Neural progenitor cell (in vitro differentiated cells): ENCODE results near the gene RCAN3. TPM values are rescaled to one million over a fixed set of nuclear protein-coding genes. Genes with fewer than 3 reads are reported as not detected.
"Not testable (repeated sequence)": the region's sequence is repeated elsewhere in the genome, so short reads cannot be mapped to it uniquely, and the experiment has no call there.

Source experiments
- DNase-seq: peaks from one replicate; pipeline ENCODE4 v3.0.0-alpha.2; 2016; ENCODE audit warnings: low spot score
- H2AFZ ChIP-seq: fragments of 200-600 bp; sonication (generic); replicated peaks from 2 replicates; pipeline ENCODE4 v1.6.1; 2016; ENCODE audit warnings: antibody characterized with exemption
- H3F3A ChIP-seq: fragments of 200-600 bp; sonication (generic); 2 replicates; pipeline ENCODE4 v1.6.1; 2016; ENCODE audit warnings: antibody characterized with exemption, low read depth
- H3K27ac ChIP-seq: fragments of 200-600 bp; sonication (generic); 2 replicates; pipeline ENCODE4 v1.5.1; 2016; ENCODE audit warnings: mild to moderate bottlenecking
- H3K27me3 ChIP-seq: fragments of 200-600 bp; sonication (generic); 2 replicates; pipeline ENCODE4 v1.6.1; 2016; ENCODE audit warnings: mild to moderate bottlenecking, moderate library complexity
- H3K36me3 ChIP-seq: fragments of 200-600 bp; sonication (generic); 2 replicates; pipeline ENCODE4 v1.5.1; 2016
- H3K4me1 ChIP-seq: fragments of 200-600 bp; sonication (generic); 2 replicates; pipeline ENCODE4 v1.6.1; 2016; ENCODE audit warnings: mixed run types
- H3K4me2 ChIP-seq: fragments of 200-600 bp; sonication (generic); 2 replicates; pipeline ENCODE4 v1.6.1; 2016
- H3K4me3 ChIP-seq: fragments of 200-600 bp; sonication (generic); 2 replicates; pipeline ENCODE4 v1.5.1; 2016
- H3K79me2 ChIP-seq: fragments of 200-600 bp; sonication (generic); 2 replicates; pipeline ENCODE4 v1.6.1; 2016; ENCODE audit warnings: low read depth
- H3K9ac ChIP-seq: fragments of 200-600 bp; sonication (generic); 2 replicates; pipeline ENCODE4 v1.6.1; 2016
- H3K9me3 ChIP-seq: fragments of 200-600 bp; sonication (generic); 2 replicates; pipeline ENCODE4 v1.5.1; 2016; ENCODE audit warnings: low read depth
- H4K20me1 ChIP-seq: fragments of 200-600 bp; sonication (generic); 2 replicates; pipeline ENCODE4 v1.6.1; 2016; ENCODE audit warnings: low read depth
- H3K27ac Mint-ChIP-seq: 3 replicates; pipeline ENCODE4 v1.8.0; 2021; ENCODE audit warnings: mixed read lengths
- H3K27me3 Mint-ChIP-seq: 2 replicates; pipeline ENCODE4 v1.8.0; 2022; ENCODE audit warnings: low read depth, mild to moderate bottlenecking, inconsistent platforms, moderate library complexity, mixed read lengths; ENCODE audit not compliant: insufficient read depth
- H3K36me3 Mint-ChIP-seq: 3 replicates; pipeline ENCODE4 v1.8.0; 2021; ENCODE audit warnings: mixed read lengths
- H3K4me1 Mint-ChIP-seq: 3 replicates; pipeline ENCODE4 v1.8.0; 2021; ENCODE audit warnings: mixed read lengths
- H3K4me3 Mint-ChIP-seq: 3 replicates; pipeline ENCODE4 v1.8.0; 2021; ENCODE audit warnings: mild to moderate bottlenecking, moderate library complexity, mixed read lengths
- H3K9me3 Mint-ChIP-seq: 3 replicates; pipeline ENCODE4 v1.8.0; 2020; ENCODE audit warnings: mixed read lengths
- CTCF ChIP-seq: fragments of 200-600 bp; sonication (generic); IDR thresholded peaks from 2 replicates; pipeline ENCODE4 v1.5.1; 2017; ENCODE audit warnings: antibody characterized with exemption, mild to moderate bottlenecking
- EZH2 ChIP-seq: fragments of 200-600 bp; sonication (generic); IDR thresholded peaks from 2 replicates; pipeline ENCODE4 v1.6.1; 2017; ENCODE audit warnings: antibody characterized with exemption, mild to moderate bottlenecking, moderate library complexity
- EZH2phosphoT487 ChIP-seq: fragments of 200-600 bp; sonication (generic); IDR thresholded peaks from 2 replicates; pipeline ENCODE4 v1.6.1; 2017; ENCODE audit warnings: antibody characterized with exemption
- total RNA-seq: library from RNA; depleted of rRNA; stranded (reverse); fragments of >200 nt; gene quantifications from 2 replicates; pipeline ENCODE4 v1.2.3, GENCODE V29; 2015; ENCODE audit warnings: low replicate concordance

The RCAN3 gene
- total RNA-seq, 1 donor from 2014 or later, result 9.3 TPM

GRCh38 chr1:24548070-24548469 lies 45.4 kb downstream of the RCAN3 start:
- peaks cover 24% of the 10 kb centered on the region for H3K4me1 ChIP-seq
- no peaks in the 10 kb centered on the region for H3K36me3 ChIP-seq
- no peak overlapping the region for H3K9ac ChIP-seq
- H3K27me3 Mint-ChIP-seq, result peaks cover 11% of the 10 kb centered on the region
- no peaks in the 10 kb centered on the region for H4K20me1 ChIP-seq
- H3K27ac Mint-ChIP-seq, result no peak overlapping the region
- H3K27ac ChIP-seq, result no peak overlapping the region
- DNase-seq, result no peak
- H3K9me3 Mint-ChIP-seq, result no peaks in the 10 kb centered on the region
- H3F3A ChIP-seq, result peaks cover 3% of the 10 kb centered on the region
- peaks cover 49% of the 10 kb centered on the region for H3K4me1 Mint-ChIP-seq
- H3K36me3 Mint-ChIP-seq, result no peaks in the 10 kb centered on the region
- H3K4me3 Mint-ChIP-seq, result no peak overlapping the region
- H3K9me3 ChIP-seq, result no peaks in the 10 kb centered on the region
- H3K4me2 ChIP-seq, result no peak overlapping the region
- H3K79me2 ChIP-seq, result no peaks in the 10 kb centered on the region
- no peaks in the 10 kb centered on the region for H3K27me3 ChIP-seq
- peak overlapping the region; percentile 36 for H2AFZ ChIP-seq
- TF ChIP-seq EZH2, result no peak
- TF ChIP-seq CTCF, result no peak
- no peak for TF ChIP-seq EZH2phosphoT487
- H3K4me3 ChIP-seq, result no peak overlapping the region

GRCh38 chr1:24549210-24549609 lies 46.6 kb downstream of the RCAN3 start:
- not testable (repeated sequence) for H3K4me3 ChIP-seq, H3K79me2 ChIP-seq, H3F3A ChIP-seq, H3K27me3 ChIP-seq, DNase-seq, H3K4me3 Mint-ChIP-seq, H3K27ac Mint-ChIP-seq, H3K9me3 ChIP-seq, H2AFZ ChIP-seq, H3K9ac ChIP-seq, H3K4me2 ChIP-seq, H4K20me1 ChIP-seq, H3K36me3 Mint-ChIP-seq, H3K9me3 Mint-ChIP-seq, H3K36me3 ChIP-seq, H3K27ac ChIP-seq
- peaks cover 59% of the 10 kb centered on the region for H3K4me1 Mint-ChIP-seq
- H3K4me1 ChIP-seq, result peaks cover 24% of the 10 kb centered on the region
- H3K27me3 Mint-ChIP-seq, result peaks cover 10% of the 10 kb centered on the region

- Mint-ChIP-seq H3K36me3 (no peaks in the 10 kb centered on the region), H3K27me3 (peaks cover 21% of the 10 kb centered on the region), H3K27ac (peak overlapping the region; percentile 97), H3K9me3 (no peaks in the 10 kb centered on the region), H3K4me3 (peak overlapping the region; percentile 24), H3K4me1 (peaks cover 58% of the 10 kb centered on the region)
- H3K9me3 ChIP-seq, result no peaks in the 10 kb centered on the region
- peaks cover 30% of the 10 kb centered on the region for H3K27me3 ChIP-seq
- no peak overlapping the region for H3K9ac ChIP-seq
- H3K4me3 ChIP-seq, result no peak overlapping the region
- H3K36me3 ChIP-seq, result no peaks in the 10 kb centered on the region
- H4K20me1 ChIP-seq, result no peaks in the 10 kb centered on the region
- H3K4me2 ChIP-seq, result no peak overlapping the region
- H2AFZ ChIP-seq, result no peak overlapping the region
- H3K27ac ChIP-seq, result no peak overlapping the region
- H3K4me1 ChIP-seq, result peaks cover 15% of the 10 kb centered on the region
- DNase-seq, result no peak
- no peak for TF ChIP-seq CTCF
- no peak for TF ChIP-seq EZH2phosphoT487
- TF ChIP-seq EZH2, result no peak
- H3K79me2 ChIP-seq, result no peaks in the 10 kb centered on the region
- H3F3A ChIP-seq, result peaks cover 3% of the 10 kb centered on the region
Measured at GRCh38 chr1:24551290-24551959, 48.8 kb downstream of the RCAN3 start.

GRCh38 chr1:24551960-24552571 lies 49.4 kb downstream of the RCAN3 start:
- Mint-ChIP-seq H3K27ac (peak overlapping the region; percentile 97), H3K36me3 (no peaks in the 10 kb centered on the region), H3K27me3 (peaks cover 26% of the 10 kb centered on the region), H3K9me3 (no peaks in the 10 kb centered on the region), H3K4me1 (peaks cover 61% of the 10 kb centered on the region), H3K4me3 (peak overlapping the region; percentile 16)
- TF ChIP-seq EZH2 (no peak), CTCF (no peak), EZH2phosphoT487 (no peak)
- Histone ChIP-seq H3K4me1 (peaks cover 15% of the 10 kb centered on the region), H3K9ac (no peak overlapping the region), H4K20me1 (no peaks in the 10 kb centered on the region), H3K27me3 (peaks cover 37% of the 10 kb centered on the region), H3K79me2 (no peaks in the 10 kb centered on the region), H3K36me3 (no peaks in the 10 kb centered on the region), H3F3A (peaks cover 3% of the 10 kb centered on the region), H3K4me2 (peak overlapping the region; percentile 31), H3K9me3 (no peaks in the 10 kb centered on the region), H2AFZ (peak overlapping the region; percentile 73), H3K4me3 (no peak overlapping the region), H3K27ac (no peak overlapping the region)
- DNase-seq, result peak; percentile 30
